NCI-H1092 treated with DMSO at 0.1 percent for 48 hours (cell line): ENCODE measurements around the gene SLC25A18.

Source experiments
- DNase-seq: peaks from one replicate; lab custom pipeline; 2025; lab: John Stamatoyannopoulos, UW

The SLC25A18 gene

GRCh38 chr22:17570851-17571631, 7.7 kb downstream of the SLC25A18 start:
- no peak for DNase-seq

- no peak for DNase-seq
Observed at GRCh38 chr22:17575151-17575550, 11.9 kb downstream of the SLC25A18 start.

- no peak for DNase-seq
Observed at GRCh38 chr22:17575681-17576080, 12.4 kb downstream of the SLC25A18 start.

GRCh38 chr22:17576470-17576869, 13.2 kb downstream of the SLC25A18 start:
- DNase-seq = no peak

- no peak for DNase-seq
Observed at GRCh38 chr22:17578136-17578754, 14.9 kb downstream of the SLC25A18 start.

- DNase-seq = no peak
Observed at GRCh38 chr22:17579535-17579981, 16.3 kb downstream of the SLC25A18 start.

GRCh38 chr22:17580441-17581031, 17.2 kb downstream of the SLC25A18 start:
- DNase-seq = no peak

- DNase-seq = no peak
Observed at GRCh38 chr22:17581056-17581455, 17.8 kb downstream of the SLC25A18 start.

- DNase-seq = no peak
Observed at GRCh38 chr22:17581631-17582030, 18.3 kb downstream of the SLC25A18 start.

GRCh38 chr22:17583151-17583550, 19.9 kb downstream of the SLC25A18 start:
- DNase-seq = no peak

- no peak for DNase-seq
Observed at GRCh38 chr22:17586831-17587440, 23.6 kb downstream of the SLC25A18 start.

GRCh38 chr22:17587629-17588028, 24.3 kb downstream of the SLC25A18 start:
- DNase-seq = no peak

- DNase-seq = no peak
Observed at GRCh38 chr22:17588606-17589005, 25.3 kb downstream of the SLC25A18 start.

GRCh38 chr22:17589810-17590375, 26.6 kb downstream of the SLC25A18 start:
- DNase-seq = no peak

GRCh38 chr22:17590586-17590985, 27.3 kb downstream of the SLC25A18 start:
- no peak for DNase-seq

GRCh38 chr22:17592201-17592600, 28.9 kb downstream of the SLC25A18 start:
- no peak for DNase-seq

- DNase-seq = no peak
Observed at GRCh38 chr22:17596226-17596625, 32.9 kb downstream of the SLC25A18 start.

- DNase-seq = no peak
Observed at GRCh38 chr22:17597217-17597616, 33.9 kb downstream of the SLC25A18 start.

GRCh38 chr22:17598318-17598717, 35.0 kb downstream of the SLC25A18 start:
- DNase-seq = no peak

- no peak for DNase-seq
Observed at GRCh38 chr22:17601031-17601430, 37.7 kb downstream of the SLC25A18 start.

GRCh38 chr22:17603668-17604067, 40.4 kb downstream of the SLC25A18 start:
- DNase-seq = no peak

GRCh38 chr22:17606496-17606895, 43.2 kb downstream of the SLC25A18 start:
- DNase-seq = no peak
